CD4-positive, CD25-positive, alpha-beta regulatory T cell (primary cell): ENCODE results near the gene PLEK. TPM values are rescaled to one million over a fixed set of nuclear protein-coding genes. Genes with fewer than 3 reads are reported as not detected.

ENCODE experiments used
- ATAC-seq, 2 donors: fragments of 150-1000 bp; cut with Tn5 transposase; one replicate each; pipeline ENCODE4 v1.10.0; 2021; ENCODE audit warnings: low read depth in 2 of 2, moderate number of reproducible peaks in 2 of 2, moderate library complexity in 1 of 2
- DNase-seq, 3 donors: peaks; one replicate each; pipeline versions ENCODE4 v3.0.0 to v3.0.0-alpha.2; 2012 to 2022; ENCODE audit warnings: mixed read lengths in 1 of 3
- H3K27ac ChIP-seq: one replicate; pipeline ENCODE4 v1.7.0; 2013; ENCODE audit warnings: mild to moderate bottlenecking, low read length; ENCODE audit not compliant: insufficient read depth, poor library complexity, severe bottlenecking
- H3K27me3 ChIP-seq: one replicate; pipeline ENCODE4 v1.7.0; 2013; ENCODE audit warnings: low read length; ENCODE audit not compliant: control insufficient read depth, insufficient read depth
- H3K36me3 ChIP-seq: one replicate; pipeline ENCODE4 v1.7.0; 2013; ENCODE audit warnings: mild to moderate bottlenecking, low read length, moderate library complexity; ENCODE audit not compliant: control insufficient read depth, insufficient read depth
- H3K4me1 ChIP-seq: 2 replicates; pipeline ENCODE4 v1.7.0; 2013; ENCODE audit warnings: mild to moderate bottlenecking, low read length; ENCODE audit not compliant: insufficient read depth, control insufficient read depth, poor library complexity, severe bottlenecking
- H3K4me3 ChIP-seq: one replicate; pipeline ENCODE4 v1.7.0; 2013; ENCODE audit warnings: low read depth, mild to moderate bottlenecking, low read length, moderate library complexity
- H3K9me3 ChIP-seq, 2 experiments: 1 replicate in 1 of 2; 2 replicates in 1 of 2; pipeline ENCODE4 v1.7.0; 2013; ENCODE audit warnings: low read length in 2 of 2, mild to moderate bottlenecking in 1 of 2, moderate library complexity in 1 of 2; ENCODE audit not compliant: control insufficient read depth in 2 of 2
- H3K27ac Mint-ChIP-seq, 3 donors: one replicate each; pipeline ENCODE4 v1.8.0; 2020 to 2022; ENCODE audit warnings: mild to moderate bottlenecking in 3 of 3, mixed read lengths in 3 of 3, moderate library complexity in 2 of 3
- H3K27me3 Mint-ChIP-seq: one replicate; pipeline ENCODE4 v1.8.0; 2022; ENCODE audit warnings: mild to moderate bottlenecking, mixed read lengths
- H3K36me3 Mint-ChIP-seq: one replicate; pipeline ENCODE4 v1.8.0; 2020; ENCODE audit warnings: mixed read lengths
- H3K4me1 Mint-ChIP-seq, 4 donors: one replicate each; pipeline ENCODE4 v1.8.0; 2020 to 2022; ENCODE audit warnings: mixed read lengths in 4 of 4, mild to moderate bottlenecking in 1 of 4
- H3K4me3 Mint-ChIP-seq, 4 donors: one replicate each; pipeline ENCODE4 v1.8.0; 2020 to 2022; ENCODE audit warnings: mild to moderate bottlenecking in 4 of 4, mixed read lengths in 4 of 4, moderate library complexity in 3 of 4
- H3K9me3 Mint-ChIP-seq, 7 donors: one replicate each; pipeline ENCODE4 v1.8.0; 2020 to 2022; ENCODE audit warnings: mixed read lengths in 7 of 7, mild to moderate bottlenecking in 3 of 7, moderate library complexity in 2 of 7
- polyA plus RNA-seq, 4 donors: library from polyadenylated mRNA; unstranded; fragments of 300-500 nt; fragmentation: Illumina TruSeq; gene quantifications; one replicate each; pipeline ENCODE4 v1.2.3, GENCODE V29; 2021
- total RNA-seq: library from RNA; stranded (reverse); gene quantifications from one replicate; pipeline ENCODE4 v1.2.3, GENCODE V29; 2022

PLEK gene
- total and polyA plus RNA-seq, 5 donors from 2014 or later = 2.2 to 10.1 (median 5.8) TPM

DNA sequence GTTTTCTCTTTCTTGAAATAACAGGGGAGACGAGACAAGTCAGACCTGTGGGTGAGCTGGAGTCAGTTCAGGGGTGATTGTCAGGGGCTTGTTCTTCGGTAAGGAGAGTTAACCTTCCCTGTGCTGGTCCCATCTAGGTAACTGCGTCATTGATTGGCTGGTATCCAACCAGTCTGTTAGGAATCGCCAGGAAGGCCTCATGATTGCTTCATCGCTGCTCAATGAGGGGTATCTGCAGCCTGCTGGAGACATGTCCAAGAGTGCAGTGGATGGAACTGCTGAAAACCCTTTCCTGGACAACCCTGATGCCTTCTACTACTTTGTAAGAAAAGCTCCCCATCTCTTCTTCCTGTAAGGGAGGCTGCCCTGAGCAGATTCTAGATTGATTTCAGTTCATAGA, 21.3 kb downstream of the PLEK start:
- no peak overlapping the region for H3K4me3 ChIP-seq
- DNase-seq (no peak), ATAC-seq (no peak)
- H3K4me1 Mint-ChIP-seq = peaks cover 29 to 36% (median 31%) of the 10 kb centered on the region in 4 donors
- H3K27ac Mint-ChIP-seq = peak overlapping the region in 1 of 3 donors; percentile 43
- H3K36me3 Mint-ChIP-seq = no peaks in the 10 kb centered on the region
- peaks cover 34% of the 10 kb centered on the region for H3K4me1 ChIP-seq
- no peak overlapping the region for H3K27ac ChIP-seq
- no peaks in the 10 kb centered on the region for H3K27me3 Mint-ChIP-seq
- H3K9me3 ChIP-seq = no peaks in the 10 kb centered on the region
- H3K27me3 ChIP-seq = no peaks in the 10 kb centered on the region
- H3K36me3 ChIP-seq = no peaks in the 10 kb centered on the region
- no peaks in the 10 kb centered on the region for H3K9me3 Mint-ChIP-seq
- peak overlapping the region in 1 of 4 donors; percentile 17 for H3K4me3 Mint-ChIP-seq

DNA sequence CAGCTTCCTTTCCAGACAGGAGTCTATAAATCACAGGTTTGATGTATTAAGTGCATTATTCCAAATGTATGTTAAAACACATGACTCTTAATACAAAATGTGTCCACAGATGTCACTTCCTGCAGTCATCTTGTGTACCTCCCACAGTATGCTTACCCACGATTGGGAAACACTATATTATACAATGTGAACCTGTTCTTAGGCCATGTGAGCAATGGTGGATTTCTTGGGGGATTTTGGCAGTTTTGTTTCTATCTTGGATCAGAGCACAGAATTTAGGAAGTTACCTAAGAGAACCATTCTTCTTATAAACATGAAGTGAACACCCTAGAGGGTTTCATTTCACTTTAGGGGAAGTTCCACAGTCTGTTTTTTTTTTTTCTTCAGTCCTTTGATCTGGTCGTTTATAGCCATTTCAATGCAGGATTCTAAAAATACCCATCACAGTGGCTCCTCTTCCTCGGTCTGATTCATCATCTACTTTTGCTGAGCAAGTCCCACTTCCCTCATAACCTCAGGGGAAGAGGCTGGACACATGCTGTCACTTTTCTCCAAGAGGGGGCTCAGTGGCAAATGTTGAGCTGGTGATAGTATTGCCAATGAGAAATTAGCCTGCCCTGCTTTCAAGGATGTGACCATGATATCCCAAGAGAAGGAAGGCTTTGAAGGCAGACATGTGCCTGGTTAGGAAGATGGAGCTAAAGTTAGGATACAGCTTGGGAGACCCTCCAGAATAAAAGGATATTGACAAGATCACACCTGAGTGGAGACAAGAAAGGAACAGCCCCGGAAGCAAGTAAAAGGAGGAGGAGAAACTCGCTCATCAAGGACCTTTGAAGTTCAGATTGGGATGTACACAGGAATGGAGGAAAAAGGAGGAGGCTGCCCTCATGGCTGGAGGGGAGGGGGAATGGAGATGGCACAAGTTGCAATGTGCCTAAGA, 22.6 kb downstream of the PLEK start:
- Histone ChIP-seq H3K27ac (peak overlapping the region; percentile 60), H3K9me3 (no peaks in the 10 kb centered on the region), H3K36me3 (no peaks in the 10 kb centered on the region), H3K4me1 (peaks cover 34% of the 10 kb centered on the region), H3K4me3 (peak overlapping the region; percentile 75), H3K27me3 (no peaks in the 10 kb centered on the region)
- peak overlapping the region; percentile 63 to 97 (median 64) for H3K27ac Mint-ChIP-seq
- DNase-seq (peak in 2 of 3 donors; percentile 8 to 51), ATAC-seq (peak; percentile 47 to 60)
- peak overlapping the region; percentile 22 to 80 (median 57) for H3K4me3 Mint-ChIP-seq
- H3K36me3 Mint-ChIP-seq = no peaks in the 10 kb centered on the region
- no peaks in the 10 kb centered on the region for H3K27me3 Mint-ChIP-seq
- peaks cover 29 to 36% (median 34%) of the 10 kb centered on the region in 4 donors for H3K4me1 Mint-ChIP-seq
- no peaks in the 10 kb centered on the region for H3K9me3 Mint-ChIP-seq

DNA sequence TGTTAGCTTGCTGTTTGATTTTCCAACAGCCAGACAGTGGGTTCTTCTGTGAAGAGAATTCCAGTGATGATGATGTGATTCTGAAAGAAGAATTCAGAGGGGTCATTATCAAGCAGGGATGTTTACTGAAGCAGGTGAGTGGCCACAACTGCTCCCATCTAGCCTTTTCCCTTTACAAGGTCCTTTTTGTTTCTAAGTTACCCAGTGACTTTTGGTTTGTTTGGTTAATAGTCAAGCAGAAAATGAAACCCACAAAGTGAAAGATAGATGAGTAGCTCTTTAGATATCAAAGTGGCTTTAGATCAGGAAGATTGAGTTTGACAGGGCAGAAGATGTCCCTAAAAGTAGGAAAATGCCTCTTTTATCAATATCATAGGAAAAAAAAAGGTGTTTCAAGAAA, 23.3 kb downstream of the PLEK start:
- Histone ChIP-seq H3K9me3 (no peaks in the 10 kb centered on the region), H3K4me3 (peak overlapping the region; percentile 75), H3K36me3 (no peaks in the 10 kb centered on the region), H3K27me3 (no peaks in the 10 kb centered on the region), H3K4me1 (peaks cover 34% of the 10 kb centered on the region), H3K27ac (peak overlapping the region; percentile 60)
- H3K36me3 Mint-ChIP-seq = no peaks in the 10 kb centered on the region
- peaks cover 29 to 36% (median 34%) of the 10 kb centered on the region in 4 donors for H3K4me1 Mint-ChIP-seq
- ATAC-seq (no peak), DNase-seq (peak in 1 of 3 donors; percentile 46)
- H3K27ac Mint-ChIP-seq = peak overlapping the region; percentile 63 to 97 (median 64)
- H3K9me3 Mint-ChIP-seq = peaks cover 0 to 1% (median 0%) of the 10 kb centered on the region in 7 donors
- H3K4me3 Mint-ChIP-seq = peak overlapping the region in 3 of 4 donors; percentile 22 to 80 (median 75)
- H3K27me3 Mint-ChIP-seq = no peaks in the 10 kb centered on the region

DNA sequence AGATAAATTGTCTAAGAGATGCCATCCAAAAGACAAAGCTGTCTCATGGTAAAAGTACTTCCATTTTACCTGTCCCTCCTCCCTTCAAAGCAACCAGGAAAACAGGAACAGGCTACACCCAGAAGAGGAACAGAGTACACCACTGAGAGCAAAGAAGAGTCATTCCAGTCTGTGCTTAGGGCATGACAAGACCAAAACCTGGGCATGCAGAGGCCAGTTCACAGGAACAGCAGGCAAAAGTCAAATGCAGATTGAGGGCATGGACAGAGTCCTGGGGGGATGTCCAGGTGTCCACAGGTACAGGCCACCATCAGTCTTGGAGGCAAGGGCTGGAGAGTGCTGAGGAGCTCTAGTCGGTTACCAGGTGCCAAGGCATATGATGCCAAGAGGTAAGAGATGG, 23.7 kb downstream of the PLEK start:
- no peak for ATAC-seq
- H3K4me3 ChIP-seq = peak overlapping the region; percentile 75
- Mint-ChIP-seq H3K4me3 (peak overlapping the region; percentile 22 to 80 (median 65)), H3K27ac (peak overlapping the region; percentile 63 to 97 (median 64)), H3K4me1 (peaks cover 29 to 36% (median 33%) of the 10 kb centered on the region in 4 donors), H3K36me3 (no peaks in the 10 kb centered on the region), H3K9me3 (peaks cover 0 to 1% (median 0%) of the 10 kb centered on the region in 7 donors), H3K27me3 (no peaks in the 10 kb centered on the region)
- peak overlapping the region; percentile 60 for H3K27ac ChIP-seq
- no peaks in the 10 kb centered on the region for H3K36me3 ChIP-seq
- H3K9me3 ChIP-seq = no peaks in the 10 kb centered on the region
- H3K4me1 ChIP-seq = peaks cover 34% of the 10 kb centered on the region
- no peak for DNase-seq
- no peaks in the 10 kb centered on the region for H3K27me3 ChIP-seq

DNA sequence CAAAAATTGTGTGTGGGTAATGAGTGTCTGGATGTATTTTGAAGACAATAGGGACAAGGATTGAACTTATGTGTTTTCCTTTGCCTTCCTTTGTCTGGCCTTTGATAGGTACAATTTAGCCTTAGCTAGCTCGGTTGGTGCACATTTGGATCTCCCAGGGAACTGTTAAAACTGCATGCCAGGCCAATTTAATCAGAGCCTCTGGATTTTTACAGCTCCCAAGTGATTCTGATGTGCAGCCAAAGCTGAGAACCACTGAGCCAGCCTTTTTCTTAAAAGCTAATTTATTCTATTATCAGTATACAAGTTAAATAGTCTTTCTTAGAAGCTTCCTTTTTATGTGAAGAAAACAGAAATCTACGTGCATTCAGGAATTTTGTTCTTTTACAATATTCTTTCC, 25.0 kb downstream of the PLEK start:
- H3K27me3 Mint-ChIP-seq = no peaks in the 10 kb centered on the region
- H3K4me1 Mint-ChIP-seq = peaks cover 29 to 36% (median 33%) of the 10 kb centered on the region in 4 donors
- Histone ChIP-seq H3K27ac (no peak overlapping the region), H3K9me3 (no peaks in the 10 kb centered on the region), H3K4me3 (peak overlapping the region; percentile 75), H3K36me3 (no peaks in the 10 kb centered on the region), H3K4me1 (peaks cover 33% of the 10 kb centered on the region), H3K27me3 (no peaks in the 10 kb centered on the region)
- H3K9me3 Mint-ChIP-seq = peaks cover 0 to 1% (median 0%) of the 10 kb centered on the region in 7 donors
- no peak for ATAC-seq
- DNase-seq = no peak
- no peak overlapping the region for H3K4me3 Mint-ChIP-seq
- H3K27ac Mint-ChIP-seq = no peak overlapping the region
- H3K36me3 Mint-ChIP-seq = no peaks in the 10 kb centered on the region

DNA sequence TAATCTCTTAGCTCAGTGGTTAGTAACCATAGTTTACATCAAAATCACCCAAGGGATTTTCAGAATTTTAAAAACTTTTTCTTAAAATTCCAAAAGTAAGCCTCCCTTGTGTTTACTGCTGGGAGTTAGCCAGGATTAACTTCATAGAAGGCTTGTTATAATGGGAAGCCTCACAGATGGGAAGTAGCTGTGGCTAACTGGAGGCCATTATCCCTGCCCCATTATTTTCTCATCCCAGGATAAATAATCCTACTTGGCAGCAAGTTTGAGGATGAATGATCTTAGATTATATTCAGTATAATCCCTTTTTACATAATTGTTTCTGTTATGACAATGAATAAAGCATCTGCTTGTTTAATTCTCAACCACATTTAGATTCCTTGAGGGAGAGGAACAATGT, 25.5 kb downstream of the PLEK start:
- Mint-ChIP-seq H3K27ac (no peak overlapping the region), H3K4me3 (no peak overlapping the region), H3K36me3 (no peaks in the 10 kb centered on the region), H3K9me3 (peaks cover 0 to 1% (median 0%) of the 10 kb centered on the region in 7 donors), H3K27me3 (no peaks in the 10 kb centered on the region), H3K4me1 (peaks cover 26 to 33% (median 31%) of the 10 kb centered on the region in 4 donors)
- no peak overlapping the region for H3K27ac ChIP-seq
- peaks cover 28% of the 10 kb centered on the region for H3K4me1 ChIP-seq
- H3K4me3 ChIP-seq = peak overlapping the region; percentile 38
- ATAC-seq (no peak), DNase-seq (no peak)
- H3K9me3 ChIP-seq = no peaks in the 10 kb centered on the region
- no peaks in the 10 kb centered on the region for H3K27me3 ChIP-seq
- H3K36me3 ChIP-seq = no peaks in the 10 kb centered on the region

DNA sequence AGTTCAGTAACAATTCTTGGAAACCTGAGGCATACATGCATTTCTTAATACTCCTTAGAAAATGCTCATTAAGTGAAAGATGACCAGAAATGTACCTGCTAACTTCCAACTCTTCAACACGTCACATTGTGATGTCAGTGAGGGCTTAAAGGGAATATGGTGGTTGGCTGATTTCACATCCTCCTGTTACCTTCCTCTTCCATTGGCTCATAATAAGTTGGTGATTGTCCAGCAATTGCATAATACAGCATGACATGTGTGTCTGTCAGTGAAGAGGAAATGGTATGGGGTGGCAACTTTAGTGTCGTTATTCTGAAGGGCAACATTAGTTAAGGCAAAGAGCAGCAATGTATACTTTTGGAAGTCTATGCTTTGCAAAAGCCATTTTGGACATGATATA, 26.0 kb downstream of the PLEK start:
- ATAC-seq (no peak), DNase-seq (no peak)
- H3K36me3 ChIP-seq = no peaks in the 10 kb centered on the region
- peaks cover 26% of the 10 kb centered on the region for H3K4me1 ChIP-seq
- H3K4me3 Mint-ChIP-seq = no peak overlapping the region
- H3K27ac ChIP-seq = no peak overlapping the region
- peak overlapping the region; percentile 38 for H3K4me3 ChIP-seq
- H3K27ac Mint-ChIP-seq = peak overlapping the region in 1 of 3 donors; percentile 6
- no peaks in the 10 kb centered on the region for H3K9me3 ChIP-seq
- no peaks in the 10 kb centered on the region for H3K27me3 Mint-ChIP-seq
- H3K4me1 Mint-ChIP-seq = peaks cover 22 to 30% (median 28%) of the 10 kb centered on the region in 4 donors
- H3K36me3 Mint-ChIP-seq = no peaks in the 10 kb centered on the region
- H3K9me3 Mint-ChIP-seq = peaks cover 0 to 1% (median 0%) of the 10 kb centered on the region in 7 donors
- H3K27me3 ChIP-seq = no peaks in the 10 kb centered on the region
